HG03354 (cell line): ENCODE results near the gene BEST1.

ENCODE experiments used
- ATAC-seq: cut with Tn5 transposase; IDR thresholded peaks from one replicate; pipeline ENCODE4 v1.9.1; 2021; ENCODE audit warnings: mild to moderate bottlenecking; ENCODE audit not compliant: unreplicated experiment, poor library complexity, severe bottlenecking

The BEST1 gene

DNA sequence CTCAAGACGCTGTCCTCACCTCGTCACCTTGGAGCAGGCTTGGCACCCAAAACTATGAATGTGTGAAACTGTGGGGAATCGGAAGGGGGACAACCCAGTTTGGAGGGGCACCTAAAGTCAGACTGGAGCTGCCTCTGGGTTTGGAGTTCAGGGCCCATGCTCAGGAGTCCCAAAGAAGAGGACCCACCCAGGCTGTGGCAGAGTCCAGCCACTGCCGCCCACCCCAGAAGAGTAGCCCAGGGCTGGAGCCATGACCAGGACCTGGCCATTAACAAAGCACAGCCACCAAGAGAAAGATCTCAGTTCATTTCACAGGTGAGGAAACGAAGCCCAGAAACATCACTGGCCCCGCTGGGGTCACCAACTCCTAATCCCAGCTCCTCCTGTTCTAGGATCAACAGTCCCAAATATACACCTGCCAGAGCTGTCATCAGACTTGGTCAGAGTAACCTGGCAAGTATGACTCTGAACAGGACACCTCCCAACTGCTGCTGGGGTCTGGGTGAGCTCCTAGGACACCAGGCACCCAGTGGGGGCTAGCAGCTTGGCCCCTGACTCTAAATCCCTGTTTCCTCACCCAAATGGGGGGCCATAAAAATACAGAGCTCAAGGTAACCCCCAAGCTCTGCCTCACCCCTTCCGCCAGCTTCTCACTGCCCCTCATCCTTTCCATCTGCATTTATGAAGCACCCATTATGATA lies 35.5 kb upstream of the BEST1 start:
- ATAC-seq = no peak

DNA sequence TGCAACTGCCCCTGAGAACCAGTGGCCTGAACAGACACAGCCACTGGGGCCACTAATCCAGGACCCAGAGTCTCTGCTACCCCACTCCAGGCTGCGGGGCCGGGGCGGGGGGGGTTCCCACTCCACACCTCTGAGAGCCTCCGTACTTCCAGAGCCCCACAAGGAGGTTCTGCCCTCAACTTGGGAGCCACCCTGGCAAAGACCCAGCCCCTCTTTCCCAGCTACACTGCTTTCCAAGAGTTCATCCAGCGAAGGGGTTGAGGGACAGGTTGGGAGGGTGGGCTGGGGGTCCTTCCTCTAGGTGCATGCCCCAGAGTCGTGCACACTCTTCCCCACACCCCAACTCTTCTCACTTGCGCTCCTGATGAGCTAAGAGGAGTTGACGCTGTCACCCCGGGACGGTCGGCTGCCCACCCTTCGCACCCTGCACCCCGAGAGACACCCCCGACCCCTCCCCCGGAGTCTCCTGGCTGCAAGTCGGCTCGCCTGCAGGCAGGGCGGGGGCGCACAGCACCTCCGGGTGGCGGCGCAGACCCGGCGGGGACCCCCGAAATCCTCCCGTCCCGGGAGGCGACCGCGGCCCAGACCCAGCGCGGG lies 33.3 kb upstream of the BEST1 start:
- no peak for ATAC-seq

DNA sequence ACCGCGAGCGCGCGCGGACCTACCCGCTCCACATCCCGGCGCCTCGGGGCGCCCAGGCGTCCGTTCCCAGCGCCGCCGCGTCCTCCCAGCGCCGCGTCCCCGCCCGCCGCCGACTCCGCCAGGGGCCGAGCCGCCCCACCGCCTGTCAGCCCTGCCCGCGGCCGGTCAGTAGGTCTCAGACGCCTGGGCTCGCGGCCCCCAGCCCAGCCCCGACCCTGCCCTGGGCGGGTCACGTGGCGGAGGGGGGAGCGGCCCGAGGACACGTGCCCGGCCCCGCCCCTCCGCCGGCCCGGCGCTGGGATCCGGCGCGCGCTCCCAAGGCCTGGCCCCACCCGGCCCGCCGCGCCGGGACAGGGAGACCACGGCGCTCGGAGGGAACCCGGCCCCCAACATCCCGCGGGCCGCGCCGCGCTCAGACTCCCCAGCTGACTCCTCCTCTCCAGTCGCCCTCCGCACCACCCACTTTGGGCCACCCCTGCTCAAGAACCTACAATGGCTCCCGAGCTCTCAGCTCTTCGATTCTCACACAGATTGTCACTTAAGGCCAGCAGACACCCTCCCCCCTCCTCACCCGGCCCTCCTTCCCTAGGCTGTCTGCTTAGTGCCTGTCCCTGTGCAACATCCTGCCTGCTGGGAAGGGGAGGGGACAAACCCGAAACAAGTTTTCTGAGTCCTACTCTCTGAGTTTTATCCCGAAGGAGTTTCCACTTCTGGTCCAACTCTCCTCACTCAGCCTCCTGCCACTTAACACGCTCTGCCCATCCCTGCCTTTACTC lies 32.6 kb upstream of the BEST1 start, which contains the start of gene RAB3IL1:
TSS of gene RAB3IL1 (minus strand) at position 233 of the 776 bp plus-strand sequence. CDS start at position 34, 199 bp downstream.
- no peak for ATAC-seq

DNA sequence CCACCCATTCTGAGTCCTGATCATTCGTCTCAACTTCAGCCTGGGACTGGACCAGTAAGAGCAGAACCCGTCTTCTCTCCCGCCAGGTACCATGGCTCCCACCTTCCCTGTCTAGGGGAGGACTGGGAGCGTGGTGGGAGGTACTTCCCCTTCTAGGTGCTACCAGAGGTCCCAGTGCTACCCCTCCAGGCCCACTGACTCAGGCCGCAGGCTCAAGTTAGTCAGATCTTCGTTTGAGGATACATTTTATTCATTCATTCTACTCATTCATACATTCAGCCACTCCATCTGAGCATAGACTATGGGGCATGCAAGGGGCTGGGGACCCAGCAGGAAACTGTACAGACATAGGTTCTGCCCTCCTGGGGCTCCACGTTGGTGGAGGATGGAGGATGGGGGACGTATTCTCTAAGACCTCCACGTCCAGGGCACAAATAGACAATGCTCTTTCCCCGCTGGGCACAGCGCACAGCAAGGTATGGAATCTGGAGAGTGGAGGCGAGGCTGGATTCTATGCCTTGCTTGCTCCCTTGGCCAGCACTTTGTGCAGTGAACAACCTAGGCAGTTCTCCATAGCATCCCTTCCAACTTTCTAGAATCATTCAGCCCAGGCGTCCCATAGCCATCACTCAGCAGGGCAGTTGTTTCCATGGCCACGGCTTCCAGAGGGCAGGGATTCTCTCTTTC lies 31.8 kb upstream of the BEST1 start:
- no peak for ATAC-seq

DNA sequence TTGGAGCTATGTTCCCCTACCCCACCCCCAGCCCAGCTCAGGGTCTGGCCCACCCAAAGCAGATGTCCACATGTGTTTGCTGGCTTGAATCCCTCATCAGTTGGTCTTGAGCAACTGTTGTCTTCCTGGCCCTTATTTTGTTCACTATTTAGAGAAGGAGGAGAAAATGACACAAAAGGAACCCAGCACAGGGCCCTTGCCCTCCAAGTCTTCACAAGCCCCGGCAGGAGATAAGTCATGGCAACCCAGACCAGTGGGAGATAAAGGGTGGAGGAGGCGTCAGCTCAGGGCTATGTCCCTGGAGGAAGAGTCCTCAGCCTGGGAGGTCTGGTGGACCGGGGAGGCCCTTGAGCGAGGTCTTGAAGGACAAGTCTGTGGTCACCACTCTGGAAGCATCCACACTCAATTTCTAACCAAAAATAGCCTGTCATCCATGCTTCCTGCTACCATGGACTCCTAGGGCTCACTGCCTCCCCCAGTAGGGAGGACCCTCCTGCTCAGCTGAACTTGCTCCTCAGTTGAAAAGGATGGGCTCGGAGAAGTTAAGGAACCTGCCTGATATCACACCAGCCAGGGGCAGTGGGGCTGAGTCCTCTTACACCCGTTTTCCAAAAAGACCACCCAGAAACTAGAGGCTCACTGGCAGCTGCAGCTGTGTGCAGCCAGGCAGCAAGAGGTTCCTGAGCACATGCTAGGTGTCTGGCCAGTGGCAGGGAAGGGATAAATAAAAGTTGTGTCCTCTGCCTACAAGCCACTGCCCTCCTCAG lies 31.0 kb upstream of the BEST1 start:
- ATAC-seq = no peak

DNA sequence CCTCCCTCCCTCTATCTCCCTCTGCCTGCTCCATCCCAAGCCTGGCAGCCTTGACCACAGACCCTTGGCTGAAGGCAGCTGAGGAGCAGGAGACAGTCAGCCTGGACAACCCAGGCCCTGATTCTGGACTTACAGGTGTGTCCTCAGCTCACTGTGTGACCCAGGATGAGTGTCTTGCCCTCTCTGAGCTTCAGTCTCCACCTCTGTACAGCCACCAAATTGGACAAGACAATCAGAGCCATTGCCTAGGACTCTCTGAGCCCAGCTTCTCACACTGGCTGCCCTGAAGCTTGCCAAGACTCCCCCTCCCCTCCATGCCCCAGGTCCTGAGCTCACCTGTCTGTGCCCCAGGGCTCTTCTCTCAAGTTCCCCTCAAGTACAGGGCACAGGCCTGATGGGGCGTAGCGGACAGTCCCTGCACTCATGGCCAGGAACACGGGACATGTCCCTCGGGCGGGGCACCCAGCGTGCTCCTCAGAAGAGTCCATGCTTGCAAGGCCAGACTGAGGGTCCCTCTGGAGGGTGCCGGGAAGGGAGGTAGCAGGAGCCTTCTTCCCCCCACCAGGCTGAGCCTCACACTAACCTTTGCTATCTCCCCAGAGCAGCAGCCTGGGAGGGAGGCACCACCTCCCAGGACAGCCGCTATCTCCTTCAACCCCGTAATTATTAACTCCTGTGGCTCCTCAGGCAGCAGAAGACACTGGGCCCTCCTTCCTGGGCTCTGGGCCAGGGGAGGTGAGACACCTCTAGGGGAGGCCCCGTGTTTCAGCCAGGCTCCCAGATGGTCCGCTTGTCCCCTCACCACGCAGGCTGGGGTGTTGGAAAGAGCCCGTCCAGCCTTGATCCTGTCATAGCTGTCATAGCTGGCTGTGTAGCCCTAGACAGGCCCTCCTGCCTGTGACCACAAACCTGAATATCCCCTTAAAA lies 30.2 kb upstream of the BEST1 start:
- ATAC-seq = no peak

DNA sequence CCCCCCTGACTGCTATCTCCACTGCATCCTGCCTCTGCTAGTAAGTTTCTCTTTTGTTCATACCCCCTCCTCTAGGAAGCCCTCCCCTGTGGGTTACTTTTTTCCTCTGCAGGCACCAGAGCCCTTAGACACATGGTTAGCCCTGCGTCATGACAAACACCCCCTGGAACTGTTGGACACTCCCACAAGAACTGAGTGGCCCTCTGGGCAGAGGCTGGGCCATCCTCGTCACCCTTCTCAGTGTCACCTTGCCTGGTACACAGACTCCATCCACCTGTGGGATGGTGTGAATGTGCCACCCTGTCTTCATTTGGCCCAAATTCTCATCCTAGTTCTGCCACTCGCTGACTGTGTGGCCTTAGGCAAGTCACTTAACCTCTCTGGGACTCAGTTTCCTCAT lies 28.7 kb upstream of the BEST1 start:
- no peak for ATAC-seq

DNA sequence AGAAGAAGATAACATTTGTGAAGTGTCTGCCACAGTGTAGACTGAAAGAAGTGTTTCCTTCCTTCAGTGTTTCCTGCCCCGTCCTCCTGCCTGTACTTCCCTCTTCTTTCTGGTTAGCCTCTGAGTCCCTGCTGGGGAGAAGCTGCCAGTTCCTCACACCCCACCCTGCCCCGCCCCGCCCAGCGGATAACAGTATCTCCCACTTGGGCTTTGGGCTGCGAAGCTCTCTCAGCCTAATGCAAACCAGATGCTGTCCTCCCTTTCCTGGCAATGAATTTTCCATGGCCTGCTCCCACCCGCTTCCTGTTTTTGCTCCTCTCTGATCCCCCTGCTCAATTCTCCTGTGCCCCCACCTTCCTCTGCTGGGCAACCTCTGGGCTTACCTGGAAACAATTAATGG lies 27.6 kb upstream of the BEST1 start:
- ATAC-seq = no peak

DNA sequence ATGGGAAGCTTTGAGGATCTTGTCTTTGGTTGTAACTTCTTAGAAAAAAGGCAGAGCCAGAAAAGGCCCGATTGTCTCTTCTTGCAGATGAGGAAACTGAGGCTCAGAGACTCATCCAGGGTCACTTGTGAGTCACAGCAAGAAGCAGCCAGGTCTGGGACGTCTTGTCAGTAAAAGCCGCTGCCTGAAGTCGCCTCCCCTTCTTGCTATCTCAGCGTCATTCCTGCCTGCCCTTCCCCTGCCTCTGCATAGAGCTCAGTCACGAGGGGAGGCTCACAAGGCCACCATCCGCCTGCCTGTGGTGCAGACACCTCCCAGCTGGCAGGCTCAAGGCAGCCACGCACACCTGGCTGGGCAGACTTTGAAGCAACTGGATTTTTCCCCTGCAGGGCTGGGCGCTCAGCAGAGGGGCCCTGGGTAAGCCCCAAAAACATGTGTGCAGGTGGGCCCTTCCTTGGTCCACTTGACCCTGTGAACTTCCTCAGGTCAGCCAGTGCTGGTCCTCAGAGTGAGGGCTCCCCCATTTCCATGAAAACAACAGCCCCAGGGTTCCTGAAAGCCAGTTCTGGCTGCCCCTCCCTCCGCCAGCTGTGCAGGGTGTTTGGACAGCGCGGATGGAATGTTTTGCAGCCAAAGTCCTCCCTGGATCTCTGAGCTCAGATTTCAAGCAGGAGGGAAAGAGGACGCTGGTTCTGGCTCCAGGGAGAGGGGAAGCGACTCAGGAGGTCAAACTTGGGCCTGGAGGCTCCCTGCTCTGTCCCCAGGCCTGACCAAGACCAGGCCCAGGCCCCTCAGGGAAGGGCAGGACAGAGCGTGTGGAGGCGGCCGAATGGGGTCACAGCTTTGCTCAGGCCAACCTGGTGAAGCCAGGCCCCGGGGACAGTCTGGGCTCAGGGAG lies 26.7 kb upstream of the BEST1 start:
- ATAC-seq = no peak

DNA sequence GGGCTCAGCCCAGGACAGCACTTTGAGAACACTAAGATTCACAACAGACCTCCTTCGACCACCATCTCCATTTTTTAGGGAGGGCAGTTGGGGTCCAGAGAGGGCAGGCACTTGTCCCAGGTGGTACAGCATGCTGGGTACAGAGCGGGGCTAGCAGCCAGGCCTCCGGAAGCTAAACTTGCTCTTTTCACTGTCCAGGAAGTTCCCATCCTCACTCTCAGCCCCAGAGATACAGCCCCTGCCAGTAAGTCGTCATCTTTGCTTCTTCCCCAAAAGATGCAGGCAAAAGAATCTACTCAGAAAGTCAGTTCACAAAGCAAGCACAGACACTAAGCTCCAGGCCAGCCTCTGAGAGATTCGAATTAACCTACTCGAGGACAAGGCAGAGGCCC lies 26.1 kb upstream of the BEST1 start:
- ATAC-seq = no peak

DNA sequence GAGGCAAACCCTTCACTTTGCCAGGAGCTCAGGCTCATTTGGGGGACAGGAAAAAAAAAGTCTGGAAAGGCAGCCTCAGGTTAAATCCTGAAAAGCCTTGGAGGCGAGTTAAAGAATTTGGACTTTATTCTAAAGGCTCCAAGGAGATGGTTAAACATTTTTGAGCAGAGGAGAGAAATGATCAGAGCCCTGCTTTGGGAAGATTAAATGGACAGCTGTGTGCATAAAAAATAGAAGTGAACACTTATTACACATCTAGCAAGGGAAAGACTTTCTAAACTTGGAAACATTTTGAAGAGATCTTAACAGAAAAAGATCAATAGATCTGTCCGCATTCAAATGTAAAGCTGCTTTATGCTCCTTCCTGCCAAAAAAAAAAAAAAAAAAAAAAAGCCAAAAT lies 24.4 kb upstream of the BEST1 start:
- ATAC-seq = no peak

DNA sequence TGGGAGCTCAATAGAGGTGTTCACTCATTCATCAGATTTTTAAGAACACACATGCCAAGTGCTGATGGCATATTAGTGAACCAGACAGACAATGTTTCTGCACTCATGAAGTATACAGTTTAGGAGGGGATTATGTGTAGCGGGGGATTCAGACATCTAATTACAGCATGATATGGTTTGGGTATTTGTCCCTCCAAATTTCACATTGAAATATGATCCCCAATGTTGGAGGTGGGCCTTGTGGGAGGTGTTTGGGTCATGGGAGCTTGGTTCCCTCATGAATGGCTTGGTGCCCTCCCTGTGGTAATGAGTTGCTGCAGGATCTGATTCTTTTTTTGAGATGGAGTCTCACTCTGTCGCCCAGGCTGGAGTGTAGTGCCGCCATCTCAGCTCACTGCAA lies 23.9 kb upstream of the BEST1 start:
- no peak for ATAC-seq

DNA sequence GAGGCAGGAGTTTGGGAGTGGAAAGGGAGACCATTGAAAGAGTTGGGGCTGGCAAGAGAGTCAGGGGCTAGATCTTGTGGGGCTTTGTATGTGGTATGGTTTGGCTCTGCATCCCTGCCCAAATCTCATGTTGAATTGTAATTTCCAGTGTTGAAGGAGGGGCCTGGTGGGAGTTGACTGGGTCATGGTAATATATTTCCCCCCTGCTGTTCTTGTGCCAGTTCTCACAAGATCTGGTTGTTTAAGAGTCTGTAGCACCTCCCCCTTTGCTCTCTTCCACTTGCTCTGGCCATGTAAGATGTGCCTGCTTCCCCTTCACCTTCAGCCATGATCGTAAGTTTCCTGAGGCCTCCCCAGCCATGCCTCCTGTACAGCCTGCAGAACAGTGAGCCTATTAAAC lies 22.6 kb upstream of the BEST1 start:
- no peak for ATAC-seq

DNA sequence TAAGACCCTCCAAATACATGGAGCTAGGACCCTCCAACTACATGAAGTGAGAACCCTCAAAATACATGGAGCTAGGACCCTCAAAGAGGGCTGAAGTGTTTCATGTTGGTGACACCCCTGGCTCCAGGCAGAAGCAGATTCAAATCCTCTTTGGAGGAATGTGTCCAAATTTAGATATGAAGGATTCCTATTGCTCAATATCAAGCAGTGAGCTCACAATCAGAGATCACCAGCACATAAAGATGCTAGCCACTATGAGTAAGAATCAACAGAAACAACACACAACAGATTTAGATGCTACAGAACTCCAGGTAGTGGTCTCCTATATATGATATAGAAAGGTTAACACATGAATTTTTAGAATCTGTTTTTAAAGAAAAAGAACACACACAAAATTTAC lies 21.5 kb upstream of the BEST1 start:
- no peak for ATAC-seq

DNA sequence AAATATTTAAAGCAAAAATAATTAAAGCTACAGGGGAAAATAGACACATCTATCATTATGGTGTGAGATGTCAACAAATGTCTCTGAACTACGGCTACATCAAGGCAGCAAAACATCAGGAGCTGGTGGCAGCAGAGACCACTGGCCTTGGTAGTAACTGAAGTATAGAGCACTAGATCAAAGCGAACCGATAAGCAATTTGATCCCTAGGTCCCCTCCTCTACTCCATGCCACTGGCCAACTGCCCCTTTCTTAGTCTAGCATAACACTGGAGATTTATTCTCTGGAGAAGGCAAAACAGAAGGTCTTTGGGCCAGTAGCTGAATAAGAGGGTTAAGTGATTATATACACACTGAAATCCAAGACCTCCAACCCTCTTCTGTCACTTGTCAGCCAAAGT lies 19.2 kb upstream of the BEST1 start:
- no peak for ATAC-seq

DNA sequence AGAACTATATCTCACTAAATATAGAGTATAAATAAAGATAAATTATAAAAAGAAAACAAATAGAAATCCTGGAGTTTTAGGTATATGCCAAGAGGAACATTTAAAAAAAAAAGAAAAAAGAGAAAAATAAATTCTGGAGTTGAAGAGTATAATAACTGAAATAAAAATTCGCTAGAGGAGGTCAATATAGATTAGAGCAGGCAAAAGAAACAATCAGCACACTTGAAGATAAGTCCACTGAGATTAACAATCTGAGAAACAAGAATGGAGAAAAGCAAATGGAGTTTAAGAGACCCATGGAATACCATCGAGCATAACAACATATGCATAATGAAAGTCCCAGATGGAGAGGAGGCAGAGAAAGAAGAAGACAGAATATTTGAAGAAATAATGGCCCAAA lies 14.3 kb upstream of the BEST1 start:
- no peak for ATAC-seq

DNA sequence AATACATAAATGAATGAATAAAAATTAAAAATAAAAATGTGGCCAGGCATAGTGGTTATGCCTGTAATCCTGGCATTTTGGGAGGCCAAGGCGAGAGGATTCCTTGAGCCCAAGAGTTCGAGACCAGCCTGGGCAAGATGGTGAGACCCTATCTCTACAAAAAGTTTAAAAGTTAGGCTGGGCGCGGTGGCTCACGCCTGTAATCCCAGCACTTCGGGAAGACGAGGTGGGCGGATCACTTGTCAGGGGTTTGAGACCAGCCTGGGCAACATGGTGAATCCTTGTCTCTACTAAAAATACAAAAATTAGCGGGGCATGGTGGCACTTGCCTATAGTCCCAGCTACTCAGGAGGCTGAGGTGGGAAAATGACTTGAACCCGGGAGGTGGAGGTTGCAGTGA lies 9.7 kb upstream of the BEST1 start:
- ATAC-seq = no peak

DNA sequence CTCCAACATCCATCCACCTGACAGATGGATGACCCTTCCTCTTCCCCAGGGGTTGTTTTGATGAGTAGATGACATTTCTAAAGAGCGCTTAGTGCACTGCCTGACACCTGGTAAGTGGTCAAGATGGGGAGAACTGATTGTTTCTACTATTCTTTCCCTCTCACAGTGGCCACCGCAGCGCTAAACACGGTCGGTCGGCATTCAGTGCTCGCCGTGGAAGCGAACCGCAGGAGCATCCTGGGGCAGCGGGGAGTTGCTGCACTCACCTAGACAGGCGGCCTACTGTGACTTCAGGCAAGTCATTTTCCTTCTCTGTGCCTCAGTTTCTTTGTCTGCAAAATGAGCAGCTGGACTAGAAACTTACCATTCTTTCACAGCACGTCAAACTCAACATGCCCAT lies 5.0 kb upstream of the BEST1 start:
- ATAC-seq = no peak
